ENCODE results near the gene TMEM200A. TPM values are rescaled to one million over a fixed set of nuclear protein-coding genes. Genes with fewer than 3 reads are reported as not detected.

Gene TMEM200A
- total RNA-seq, 1 experiment from 2014 or later: 0.40 TPM

GRCh38 chr6:130395164-130395563 lies 29.3 kb downstream of the TMEM200A start:
- Histone ChIP-seq H3K9me2 (replicated peaks; ENCODE audit: low read length) (no peaks in the 10 kb centered on the region), H4K20me1 (ENCODE audit: low read length) (no peaks in the 10 kb centered on the region), H3K36me3 (ENCODE audit: low read depth, low read length) (no peaks in the 10 kb centered on the region), H3K27ac (ENCODE audit: low read length) (no peak overlapping the region), H3K4me1 (ENCODE audit: insufficient read depth, low read length) (no peaks in the 10 kb centered on the region), H3F3A (ENCODE audit: low read length, unreplicated experiment) (no peaks in the 10 kb centered on the region), H3K79me2 (ENCODE audit: low read length) (no peaks in the 10 kb centered on the region), H3K27me3 (ENCODE audit: low read length) (peaks cover 9% of the 10 kb centered on the region; the same call in 1 of the 2 replicates), H3K9me3 (ENCODE audit: low read length) (no peaks in the 10 kb centered on the region), H3K4me2 (ENCODE audit: low read length) (no peak overlapping the region), H3K9ac (ENCODE audit: low read length) (no peak overlapping the region), H3K4me3 (ENCODE audit: low read length) (no peak overlapping the region), H2AFZ (ENCODE audit: low read length) (no peak overlapping the region)
- DNase-seq: no peak
- intact Hi-C loops (cut with micrococcal nuclease): no loop called here
- ChIA-PET POLR2A (ENCODE audit: unreplicated experiment) (interaction anchor here (0.6 kb wide), 1 partner anchor 15 kb away, joined by 3 read pairs; no protein-coding TSS in a partner anchor), CTCF (no interaction called here)
- no TSS peak for BruUV-seq (replicated peaks)
- no peak for TF ChIP-seq EZH2phosphoT487 (IDR thresholded peaks at IDR 0.05; ENCODE audit: borderline replicate concordance, low read length)
- no peak for TF ChIP-seq EZH2 (IDR thresholded peaks at IDR 0.05; ENCODE audit: low read length, unreplicated experiment)
- no peak for TF ChIP-seq CTCF (conservative IDR thresholded peaks at IDR 0.05; ENCODE audit: low read depth, low read length)
- no peak for ATAC-seq

GRCh38 chr6:130396722-130397121 lies 30.9 kb downstream of the TMEM200A start:
- POLR2A ChIA-PET (ENCODE audit: unreplicated experiment): no interaction called here
- BruUV-seq (replicated peaks): no TSS peak
- Histone ChIP-seq H4K20me1 (ENCODE audit: low read length) (no peaks in the 10 kb centered on the region), H2AFZ (ENCODE audit: low read length) (no peak overlapping the region), H3K4me2 (ENCODE audit: low read length) (no peak overlapping the region), H3K4me1 (ENCODE audit: insufficient read depth, low read length) (no peaks in the 10 kb centered on the region), H3K36me3 (ENCODE audit: low read depth, low read length) (no peaks in the 10 kb centered on the region), H3K4me3 (ENCODE audit: low read length) (no peak overlapping the region), H3K9me2 (replicated peaks; ENCODE audit: low read length) (no peaks in the 10 kb centered on the region), H3K9me3 (ENCODE audit: low read length) (no peaks in the 10 kb centered on the region), H3K9ac (ENCODE audit: low read length) (no peak overlapping the region), H3K79me2 (ENCODE audit: low read length) (no peaks in the 10 kb centered on the region), H3K27me3 (ENCODE audit: low read length) (peaks cover 9% of the 10 kb centered on the region; the same call in 1 of the 2 replicates), H3K27ac (ENCODE audit: low read length) (no peak overlapping the region), H3F3A (ENCODE audit: low read length, unreplicated experiment) (no peaks in the 10 kb centered on the region)
- intact Hi-C loops (cut with micrococcal nuclease): no loop called here
- CTCF ChIA-PET: no interaction called here
- ATAC-seq (no peak), DNase-seq (no peak)
- TF ChIP-seq EZH2 (IDR thresholded peaks at IDR 0.05; ENCODE audit: low read length, unreplicated experiment): no peak
- TF ChIP-seq CTCF (conservative IDR thresholded peaks at IDR 0.05; ENCODE audit: low read depth, low read length): no peak
- TF ChIP-seq EZH2phosphoT487 (IDR thresholded peaks at IDR 0.05; ENCODE audit: borderline replicate concordance, low read length): no peak

GRCh38 chr6:130405549-130405948 lies 39.7 kb downstream of the TMEM200A start:
- no peak for ATAC-seq
- no peak for DNase-seq
- no peaks in the 10 kb centered on the region for H3K36me3 ChIP-seq (ENCODE audit: low read depth, low read length)
- H3K4me2 ChIP-seq (ENCODE audit: low read length): no peak overlapping the region
- ChIA-PET CTCF (no interaction called here), POLR2A (ENCODE audit: unreplicated experiment) (no interaction called here)
- intact Hi-C loops (cut with micrococcal nuclease): no loop called here
- no peaks in the 10 kb centered on the region for H4K20me1 ChIP-seq (ENCODE audit: low read length)
- H3K27ac ChIP-seq (ENCODE audit: low read length): no peak overlapping the region
- no peaks in the 10 kb centered on the region for H3K79me2 ChIP-seq (ENCODE audit: low read length)
- no peaks in the 10 kb centered on the region for H3K9me3 ChIP-seq (ENCODE audit: low read length)
- BruUV-seq (replicated peaks): no TSS peak
- no peak overlapping the region for H3K9ac ChIP-seq (ENCODE audit: low read length)
- no peaks in the 10 kb centered on the region for H3F3A ChIP-seq (ENCODE audit: low read length, unreplicated experiment)
- no peaks in the 10 kb centered on the region for H3K4me1 ChIP-seq (ENCODE audit: insufficient read depth, low read length)
- no peak overlapping the region for H2AFZ ChIP-seq (ENCODE audit: low read length)
- H3K9me2 ChIP-seq (replicated peaks; ENCODE audit: low read length): no peaks in the 10 kb centered on the region
- no peak overlapping the region for H3K4me3 ChIP-seq (ENCODE audit: low read length)
- no peak for TF ChIP-seq EZH2phosphoT487 (IDR thresholded peaks at IDR 0.05; ENCODE audit: borderline replicate concordance, low read length)
- TF ChIP-seq CTCF (conservative IDR thresholded peaks at IDR 0.05; ENCODE audit: low read depth, low read length): no peak
- TF ChIP-seq EZH2 (IDR thresholded peaks at IDR 0.05; ENCODE audit: low read length, unreplicated experiment): no peak
- H3K27me3 ChIP-seq (ENCODE audit: low read length): no peaks in the 10 kb centered on the region; the same call in 1 of the 2 replicates
